Osteoblast (primary cell): ENCODE results near the gene CABP5. TPM values are rescaled to one million over a fixed set of nuclear protein-coding genes. Genes with fewer than 3 reads are reported as not detected.

ENCODE experiments used
- DNase-seq: peaks from one replicate; pipeline ENCODE4 v3.0.0; 2011; ENCODE audit warnings: low spot score, mixed read lengths; ENCODE audit not compliant: insufficient read length; ENCODE audit errors: missing footprints
- H2AFZ ChIP-seq: 2 replicates; pipeline ENCODE4 v1.6.0; 2011; ENCODE audit warnings: mild to moderate bottlenecking, low read length
- H3K27ac ChIP-seq: 2 replicates; pipeline ENCODE4 v1.5.1; 2011; ENCODE audit warnings: mild to moderate bottlenecking, low read depth, low read length, moderate library complexity
- H3K27me3 ChIP-seq: 2 replicates; pipeline ENCODE4 v1.6.0; 2012; ENCODE audit warnings: mild to moderate bottlenecking, control low read depth, inconsistent platforms, low read length, moderate library complexity; ENCODE audit not compliant: insufficient read depth
- H3K36me3 ChIP-seq: 2 replicates; pipeline ENCODE4 v1.5.1; 2011; ENCODE audit warnings: mild to moderate bottlenecking, low read length, control low read depth, moderate library complexity; ENCODE audit not compliant: insufficient read depth
- H3K4me1 ChIP-seq: 2 replicates; pipeline ENCODE4 v1.5.1; 2011; ENCODE audit warnings: mild to moderate bottlenecking, low read length, control low read depth, moderate library complexity; ENCODE audit not compliant: insufficient read depth
- H3K4me2 ChIP-seq: 2 replicates; pipeline ENCODE4 v1.6.0; 2011; ENCODE audit warnings: mild to moderate bottlenecking, low read length; ENCODE audit not compliant: insufficient read depth
- H3K4me3 ChIP-seq: fragments of 200-600 bp; sonication (generic); 3 replicates; pipeline ENCODE4 v1.5.1; 2012; ENCODE audit warnings: mild to moderate bottlenecking, low read length, inconsistent platforms; ENCODE audit not compliant: insufficient read depth
- H3K79me2 ChIP-seq: 2 replicates; pipeline ENCODE4 v1.6.0; 2012; ENCODE audit warnings: mild to moderate bottlenecking, low read length, control low read depth, inconsistent platforms; ENCODE audit not compliant: insufficient read depth
- H3K9me3 ChIP-seq: 2 replicates; pipeline ENCODE4 v1.5.1; 2011; ENCODE audit warnings: low read depth, low read length, control low read depth
- H4K20me1 ChIP-seq: 2 replicates; pipeline ENCODE4 v1.6.0; 2012; ENCODE audit warnings: mild to moderate bottlenecking, low read length, control low read depth; ENCODE audit not compliant: insufficient read depth
- CTCF ChIP-seq: IDR thresholded peaks from 2 replicates; pipeline ENCODE4 v1.5.1; 2011; ENCODE audit warnings: mild to moderate bottlenecking, low read depth, low read length, moderate library complexity; ENCODE audit errors: extremely low read depth
- total RNA-seq: library from RNA; depleted of rRNA; stranded (reverse); fragments of >200 nt; gene quantifications from 2 replicates; pipeline ENCODE4 v1.2.3, GENCODE V29; 2012

Gene CABP5
- total RNA-seq, 1 donor = not detected

DNA sequence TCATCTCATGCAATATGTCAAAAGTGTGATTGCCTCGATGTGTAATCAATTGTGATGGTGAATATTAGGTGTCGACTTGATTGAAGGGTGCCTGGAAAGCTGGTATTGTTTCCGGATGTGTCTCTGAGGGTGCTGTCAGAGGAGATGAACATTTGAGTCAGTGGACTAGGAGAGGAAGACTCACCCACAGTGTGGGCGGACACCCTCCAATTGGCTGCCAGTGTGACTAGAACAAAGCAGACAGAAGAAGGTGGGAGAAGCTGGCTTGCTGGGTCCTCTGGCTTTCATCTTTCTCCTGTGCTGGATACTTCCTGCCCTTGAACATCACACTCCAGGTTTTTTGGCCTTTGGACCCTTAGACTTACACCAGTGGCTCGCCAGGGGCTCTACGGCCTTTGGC is 15.5 kb upstream of the CABP5 start:
- Histone ChIP-seq H3K36me3 (no peaks in the 10 kb centered on the region), H3K9me3 (no peaks in the 10 kb centered on the region), H3K27me3 (peaks cover 10% of the 10 kb centered on the region), H4K20me1 (no peaks in the 10 kb centered on the region), H3K4me2 (no peak overlapping the region), H3K79me2 (no peaks in the 10 kb centered on the region), H2AFZ (no peak overlapping the region), H3K27ac (no peak overlapping the region), H3K4me3 (no peak overlapping the region), H3K4me1 (no peaks in the 10 kb centered on the region)
- TF ChIP-seq CTCF = no peak
- no peak for DNase-seq

DNA sequence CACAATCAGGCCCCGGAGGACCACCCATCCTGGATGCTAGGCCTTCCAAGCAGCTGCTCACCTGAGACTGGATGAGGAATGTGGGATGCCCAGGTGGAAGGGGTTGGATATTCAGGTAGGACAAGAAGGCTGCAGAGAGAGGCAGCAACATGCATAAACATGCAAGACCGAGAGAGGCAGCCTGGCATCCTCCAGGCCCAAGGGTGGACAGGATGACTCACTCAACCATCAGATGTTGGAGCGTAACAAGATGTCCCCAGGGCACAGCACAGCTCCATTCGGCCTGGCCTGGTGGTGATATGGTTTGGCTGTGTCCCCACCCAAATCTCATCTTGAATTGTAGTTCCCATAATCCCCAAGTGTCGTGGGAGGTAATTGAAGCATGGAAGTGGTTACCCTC is 10.0 kb upstream of the CABP5 start:
- Histone ChIP-seq H3K9me3 (no peaks in the 10 kb centered on the region), H3K4me2 (no peak overlapping the region), H3K27me3 (peaks cover 3% of the 10 kb centered on the region), H3K36me3 (no peaks in the 10 kb centered on the region), H3K27ac (no peak overlapping the region), H3K4me3 (no peak overlapping the region), H4K20me1 (no peaks in the 10 kb centered on the region), H3K79me2 (no peaks in the 10 kb centered on the region), H2AFZ (no peak overlapping the region), H3K4me1 (no peaks in the 10 kb centered on the region)
- DNase-seq = peak; percentile 43
- no peak for TF ChIP-seq CTCF

DNA sequence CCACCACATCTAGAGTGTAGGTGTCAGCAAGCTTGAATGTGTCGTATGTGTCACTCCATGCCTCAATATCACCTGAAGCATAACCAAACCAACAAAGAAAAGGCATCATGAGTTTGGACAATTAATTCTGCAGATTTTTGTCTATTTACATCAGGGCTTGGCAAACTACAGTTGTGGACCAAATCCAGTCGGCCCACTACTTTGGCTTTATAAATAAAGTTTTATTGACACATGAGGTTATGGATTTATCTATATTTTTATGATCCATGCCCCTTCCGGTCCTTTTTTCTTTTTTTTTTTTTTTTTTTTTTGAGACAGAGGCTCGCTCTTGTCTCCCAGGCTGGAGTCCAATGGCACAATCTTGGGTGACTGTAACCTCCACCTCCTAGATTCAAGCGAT is 9.2 kb upstream of the CABP5 start:
- no peak for DNase-seq
- H3K36me3 ChIP-seq = no peaks in the 10 kb centered on the region
- no peak for TF ChIP-seq CTCF
- peaks cover 3% of the 10 kb centered on the region for H3K27me3 ChIP-seq
- H3K4me1 ChIP-seq = no peaks in the 10 kb centered on the region
- no peak overlapping the region for H3K27ac ChIP-seq
- no peak overlapping the region for H2AFZ ChIP-seq
- H4K20me1 ChIP-seq = no peaks in the 10 kb centered on the region
- H3K4me3 ChIP-seq = no peak overlapping the region
- no peak overlapping the region for H3K4me2 ChIP-seq
- no peaks in the 10 kb centered on the region for H3K9me3 ChIP-seq
- no peaks in the 10 kb centered on the region for H3K79me2 ChIP-seq

DNA sequence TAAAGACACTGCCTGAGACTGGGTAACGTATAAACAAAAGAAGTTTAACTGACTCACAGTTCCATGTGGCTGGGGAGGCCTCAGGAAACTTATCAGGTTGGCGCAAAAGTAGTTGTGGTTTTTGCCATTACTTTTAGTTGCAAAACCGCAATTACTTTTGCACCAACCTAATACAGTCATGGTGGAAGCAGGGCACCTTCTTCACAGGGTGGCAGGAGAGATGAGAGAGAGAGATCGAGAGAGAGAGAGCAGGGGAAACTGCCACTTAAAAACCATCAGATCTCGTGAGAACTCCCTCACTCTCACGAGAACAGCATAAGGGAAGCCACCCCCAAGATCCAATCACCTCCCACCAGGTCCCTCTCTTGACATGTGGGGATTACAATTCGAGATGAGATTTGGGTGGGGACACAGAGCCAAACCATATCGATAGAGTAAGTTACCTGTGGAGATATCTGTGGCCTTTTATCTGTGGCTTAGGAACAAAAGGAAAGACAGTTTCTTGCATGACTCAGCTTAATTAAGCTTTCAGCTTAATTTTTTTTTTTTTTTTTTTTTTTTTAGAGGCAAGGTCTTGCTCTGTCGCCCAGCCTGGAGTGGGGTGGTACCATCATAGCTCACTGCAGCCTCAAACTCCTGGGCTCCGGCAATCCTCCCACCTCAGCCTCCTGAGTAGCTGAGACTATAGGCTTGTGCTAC is 7.6 kb upstream of the CABP5 start:
- no peaks in the 10 kb centered on the region for H4K20me1 ChIP-seq
- H3K79me2 ChIP-seq = no peaks in the 10 kb centered on the region
- H3K27me3 ChIP-seq = peaks cover 3% of the 10 kb centered on the region
- H3K9me3 ChIP-seq = no peaks in the 10 kb centered on the region
- H2AFZ ChIP-seq = no peak overlapping the region
- H3K4me1 ChIP-seq = no peaks in the 10 kb centered on the region
- no peak overlapping the region for H3K4me2 ChIP-seq
- H3K27ac ChIP-seq = no peak overlapping the region
- TF ChIP-seq CTCF = no peak
- no peaks in the 10 kb centered on the region for H3K36me3 ChIP-seq
- H3K4me3 ChIP-seq = no peak overlapping the region
- DNase-seq = no peak
